IMR-90 (cell line): ENCODE measurements around the gene CROCC. TPM values are rescaled to one million over a fixed set of nuclear protein-coding genes. Genes with fewer than 3 reads are reported as not detected.

ENCODE experiments used
- ATAC-seq: fragments of 200-7000 bp; cut with Tn5 transposase; 2 replicates; pipeline ENCODE4 v1.9.1; 2020; ENCODE audit warnings: low read depth, mild to moderate bottlenecking, moderate library complexity
- BruUV-seq: library from RNA; stranded (reverse); fragments of 400-500 nt; replicated peaks from 2 replicates; lab custom pipeline; 2021; lab: Mats Ljungman, UMichigan
- CTCF ChIA-PET: fragments of 300-600 bp; formaldehyde crosslinking; extraction: SDS; loops from one replicate; lab custom pipeline; 2021; ENCODE audit warnings: antibody characterized with exemption; lab: Yijun Ruan, JAX
- POLR2A ChIA-PET: fragments of 300-600 bp; sonication (Branson Sonifier 250); formaldehyde crosslinking; loops from one replicate; lab custom pipeline; 2022; ENCODE audit warnings: antibody characterized with exemption; ENCODE audit not compliant: unreplicated experiment; lab: Charles Lee
- DNase-seq: peaks from one replicate; pipeline ENCODE4 v3.0.0; 2013
- H2AFZ ChIP-seq: replicated peaks from 2 replicates; pipeline ENCODE3; 2013; ENCODE audit warnings: low read length, mild to moderate bottlenecking; ENCODE audit not compliant: poor library complexity
- H2AK5ac ChIP-seq: 2 replicates; pipeline ENCODE4 v1.6.1; 2013; ENCODE audit warnings: low read depth, low read length, inconsistent platforms
- H2AK9ac ChIP-seq: replicated peaks from 2 replicates; pipeline ENCODE3; 2013; ENCODE audit warnings: mild to moderate bottlenecking, low read depth, low read length, moderate library complexity; ENCODE audit not compliant: poor library complexity
- H2BK120ac ChIP-seq: 2 replicates; pipeline ENCODE4 v1.6.1; 2013; ENCODE audit warnings: low read depth, low read length, inconsistent platforms
- H2BK15ac ChIP-seq: 3 replicates; pipeline ENCODE4 v1.6.1; 2013; ENCODE audit warnings: low read depth, low read length, inconsistent platforms
- H2BK20ac ChIP-seq: 2 replicates; pipeline ENCODE4 v1.6.1; 2013; ENCODE audit warnings: low read depth, mild to moderate bottlenecking, inconsistent platforms, low read length, moderate library complexity
- H2BK5ac ChIP-seq: 2 replicates; pipeline ENCODE4 v1.6.1; 2013; ENCODE audit warnings: mild to moderate bottlenecking, low read depth, low read length, inconsistent platforms; ENCODE audit not compliant: poor library complexity, severe bottlenecking
- H3K14ac ChIP-seq: replicated peaks from 2 replicates; pipeline ENCODE4 v1.6.1; 2013; ENCODE audit warnings: low read depth, low read length, inconsistent platforms
- H3K18ac ChIP-seq: 2 replicates; pipeline ENCODE4 v1.6.1; 2013; ENCODE audit warnings: low read depth, low read length, control low read depth
- H3K23ac ChIP-seq: 2 replicates; pipeline ENCODE4 v1.6.1; 2013; ENCODE audit warnings: low read depth, low read length, inconsistent platforms
- H3K27ac ChIP-seq: 2 replicates; pipeline ENCODE4 v1.5.1; 2013; ENCODE audit warnings: mild to moderate bottlenecking, control low read depth, low read length; ENCODE audit not compliant: insufficient read depth
- H3K27me3 ChIP-seq: 2 replicates; pipeline ENCODE4 v1.6.1; 2013; ENCODE audit warnings: low read length; ENCODE audit not compliant: control insufficient read depth, insufficient read depth
- H3K36me3 ChIP-seq: 2 replicates; pipeline ENCODE4 v1.6.1; 2013; ENCODE audit warnings: low read length, mixed read lengths; ENCODE audit not compliant: control insufficient read depth, insufficient read depth
- H3K4ac ChIP-seq: 2 replicates; pipeline ENCODE4 v1.6.1; 2013; ENCODE audit warnings: low read depth, low read length, inconsistent platforms
- H3K4me1 ChIP-seq: 2 replicates; pipeline ENCODE4 v1.6.1; 2013; ENCODE audit warnings: low read length, mixed read lengths; ENCODE audit not compliant: control insufficient read depth, insufficient read depth
- H3K4me2 ChIP-seq: 2 replicates; pipeline ENCODE4 v1.6.1; 2013; ENCODE audit warnings: low read depth, mild to moderate bottlenecking, control low read depth, low read length, moderate library complexity
- H3K4me3 ChIP-seq: 2 replicates; pipeline ENCODE4 v1.5.1; 2013; ENCODE audit warnings: low read depth, mild to moderate bottlenecking, control low read depth, low read length, moderate library complexity; ENCODE audit not compliant: insufficient read depth
- H3K56ac ChIP-seq: 2 replicates; pipeline ENCODE4 v1.6.1; 2013; ENCODE audit warnings: low read length, inconsistent platforms; ENCODE audit not compliant: insufficient read depth; ENCODE audit errors: extremely low read depth
- H3K79me1 ChIP-seq, 2 experiments: 2 replicates each; pipeline ENCODE4 v1.6.1; 2013; ENCODE audit warnings: low read length in 2 of 2, inconsistent platforms in 1 of 2, low read depth in 1 of 2
- H3K9ac ChIP-seq: 2 replicates; pipeline ENCODE4 v1.6.1; 2013; ENCODE audit warnings: low read depth, low read length, control low read depth
- H3K9me1 ChIP-seq: 2 replicates; pipeline ENCODE4 v1.6.1; 2013; ENCODE audit warnings: low read length, inconsistent platforms; ENCODE audit not compliant: insufficient read depth
- H3K9me3 ChIP-seq: 2 replicates; pipeline ENCODE4 v1.6.1; 2013; ENCODE audit warnings: low read length; ENCODE audit not compliant: control insufficient read depth, insufficient read depth
- H4K20me1 ChIP-seq: 2 replicates; pipeline ENCODE4 v1.6.1; 2013; ENCODE audit warnings: low read length, inconsistent platforms; ENCODE audit not compliant: insufficient read depth
- H4K5ac ChIP-seq: 2 replicates; pipeline ENCODE4 v1.6.1; 2013; ENCODE audit warnings: mild to moderate bottlenecking, low read depth, low read length, control low read depth
- H4K8ac ChIP-seq, 2 experiments: 2 replicates each; pipeline ENCODE4 v1.6.1; 2013; ENCODE audit warnings: low read depth in 2 of 2, low read length in 2 of 2, control low read depth in 1 of 2, inconsistent platforms in 1 of 2
- H4K91ac ChIP-seq: 2 replicates; pipeline ENCODE4 v1.6.1; 2013; ENCODE audit warnings: low read depth, low read length, inconsistent platforms; ENCODE audit not compliant: insufficient read depth
- BHLHE40 ChIP-seq: fragments of 150-350 bp; IDR thresholded peaks from 2 replicates; pipeline ENCODE4 v1.6.1; 2016; ENCODE audit warnings: mild to moderate bottlenecking, low read depth, low read length
- CEBPB ChIP-seq: IDR thresholded peaks from 2 replicates; pipeline ENCODE4 v1.6.1; 2012; ENCODE audit warnings: low read depth, low read length, improper control_type of control experiment
- CHD1 ChIP-seq: IDR thresholded peaks from 2 replicates; pipeline ENCODE4 v1.6.1; 2012; ENCODE audit warnings: low read depth, low read length, improper control_type of control experiment
- FOS ChIP-seq: fragments of 150-350 bp; IDR thresholded peaks from 2 replicates; pipeline ENCODE4 v1.6.1; 2016; ENCODE audit warnings: low read depth, low read length
- MAFK ChIP-seq: IDR thresholded peaks from 2 replicates; pipeline ENCODE4 v1.6.1; 2012; ENCODE audit warnings: low read depth, low read length, improper control_type of control experiment
- MAZ ChIP-seq: IDR thresholded peaks from 2 replicates; pipeline ENCODE4 v1.6.1; 2012; ENCODE audit warnings: low read depth, mild to moderate bottlenecking, low read length, improper control_type of control experiment, moderate library complexity, borderline replicate concordance
- MXI1 ChIP-seq: IDR thresholded peaks from 2 replicates; pipeline ENCODE4 v1.6.1; 2012; ENCODE audit warnings: low read depth, mild to moderate bottlenecking, low read length, moderate library complexity, borderline replicate concordance
- NFE2L2 ChIP-seq: fragments of 150-350 bp; IDR thresholded peaks from 2 replicates; pipeline ENCODE4 v1.6.1; 2016; ENCODE audit warnings: low read depth, mild to moderate bottlenecking, low read length
- POLR2A ChIP-seq: IDR thresholded peaks from 2 replicates; pipeline ENCODE4 v1.6.1; 2012; ENCODE audit warnings: mild to moderate bottlenecking, low read depth, low read length
- RAD21 ChIP-seq: IDR thresholded peaks from 2 replicates; pipeline ENCODE4 v1.6.1; 2012; ENCODE audit warnings: low read length, improper control_type of control experiment
- RCOR1 ChIP-seq: IDR thresholded peaks from 2 replicates; pipeline ENCODE4 v1.6.1; 2012; ENCODE audit warnings: mild to moderate bottlenecking, low read length, improper control_type of control experiment; ENCODE audit not compliant: insufficient replicate concordance
- SMC3 ChIP-seq: fragments of 150-350 bp; IDR thresholded peaks from 2 replicates; pipeline ENCODE4 v1.6.1; 2016; ENCODE audit warnings: low read depth, mild to moderate bottlenecking, antibody characterized with exemption, low read length, moderate library complexity
- WGBS, 2 experiments: methylation state at CpG; one replicate each; pipeline versions ENCODE4 v1.1.5 to v1.1.7; 2013; ENCODE audit warnings: missing lambda C conversion rate in 2 of 2; ENCODE audit not compliant: insufficient read length in 1 of 2; ENCODE audit errors: extremely low coverage in 2 of 2; 5-methylcytosine and 5-hydroxymethylcytosine counted together
- dilution Hi-C: fragments of 300-500 bp; cut with HindIII; formaldehyde crosslinking; loops from one replicate; pipeline ENCODE4 v1.14.3; 2018; ENCODE audit warnings: low sequenced_read_pairs; ENCODE audit not compliant: unreplicated experiment
- in situ Hi-C: fragments of 300-500 bp; cut with MboI; formaldehyde crosslinking; loops from 3 replicates; pipeline ENCODE4 v1.14.3; 2019; ENCODE audit warnings: low sequenced_read_pairs, inconsistent platforms, mixed read lengths
- intact Hi-C: fragments of 100-400 bp; cut with micrococcal nuclease; formaldehyde crosslinking; loops from 2 replicates; pipeline ENCODE4 v1.10.0; 2022
- polyA plus RNA-seq, 3 experiments: library from polyadenylated mRNA; depleted of rRNA; stranded (reverse); fragments of >200 nt; gene quantifications; 2 replicates each; pipeline ENCODE4 v1.2.3, GENCODE V29; 2012; ENCODE audit warnings: low replicate concordance in 1 of 3
- total RNA-seq: library from RNA; depleted of rRNA; stranded (reverse); fragments of >200 nt; gene quantifications from 2 replicates; pipeline ENCODE4 v1.2.3, GENCODE V29; 2012
- TF ChIP-seq, protein P1 (sequence below): conservative IDR thresholded peaks from 2 replicates; pipeline ENCODE4 v1.5.1; 2012; ENCODE audit warnings: mild to moderate bottlenecking, low read depth, low read length, improper control_type of control experiment
- TF ChIP-seq, protein P2 (sequence below): fragments of 150-350 bp; IDR thresholded peaks from 2 replicates; pipeline ENCODE4 v1.6.1; 2017; ENCODE audit warnings: mild to moderate bottlenecking, antibody characterized with exemption, low read length, low read depth
- TF ChIP-seq, protein P3 (sequence below): fragments of 150-350 bp; IDR thresholded peaks from 2 replicates; pipeline ENCODE4 v1.6.1; 2016; ENCODE audit warnings: low read depth, mild to moderate bottlenecking, low read length, moderate library complexity, borderline replicate concordance

CROCC gene
- total and polyA plus RNA-seq, 2 of the 4 experiments (the other 2 are of a cell fraction): 7.5 to 13.7 TPM

DNA sequence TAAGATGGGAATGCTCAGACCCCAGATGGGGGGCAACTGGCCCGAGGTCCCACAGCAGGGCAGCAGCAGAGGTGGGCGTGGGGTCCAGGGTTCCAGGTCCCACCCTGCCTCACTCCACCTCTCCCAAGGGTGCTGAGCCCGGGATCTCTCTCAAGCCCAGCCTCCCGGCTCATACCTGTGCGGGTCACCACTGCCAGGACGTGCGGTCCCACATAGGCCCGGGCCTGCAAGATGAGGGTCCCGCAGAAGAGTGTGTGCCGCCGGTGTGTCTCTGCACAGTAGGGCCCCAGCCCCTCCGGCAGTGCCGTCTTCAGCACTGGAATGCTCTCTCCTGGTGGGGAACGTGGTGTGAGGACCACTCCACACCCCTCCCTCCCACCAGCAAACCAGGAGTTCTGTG, 75.1 kb downstream of the CROCC start:
- H3K9me1 ChIP-seq: no peaks in the 10 kb centered on the region
- no peak overlapping the region for H2BK5ac ChIP-seq
- no peak overlapping the region for H2AK9ac ChIP-seq
- H4K8ac ChIP-seq: no peak overlapping the region
- ChIA-PET POLR2A (no interaction called here), CTCF (no interaction called here)
- dilution Hi-C loops: no loop called here
- no peak overlapping the region for H3K4me2 ChIP-seq
- DNase-seq (no peak), ATAC-seq (no peak)
- H3K9me3 ChIP-seq: no peaks in the 10 kb centered on the region
- no peak overlapping the region for H2BK120ac ChIP-seq
- no peak overlapping the region for H3K4ac ChIP-seq
- in situ Hi-C loops: no loop called here
- H2AFZ ChIP-seq: no peak overlapping the region
- H3K4me3 ChIP-seq: no peak overlapping the region
- no peaks in the 10 kb centered on the region for H3K27me3 ChIP-seq
- no peak overlapping the region for H2BK15ac ChIP-seq
- H4K91ac ChIP-seq: no peak overlapping the region
- no peak overlapping the region for H3K56ac ChIP-seq
- no peak overlapping the region for H3K23ac ChIP-seq
- no peaks in the 10 kb centered on the region for H3K4me1 ChIP-seq
- H2AK5ac ChIP-seq: no peak overlapping the region
- WGBS, 2 experiments: 100% methylated on average over 4 of the region's 14 CpGs; no CpG with 5 or more reads in 1 of the 2 experiments
- peaks cover 6% of the 10 kb centered on the region for H3K36me3 ChIP-seq
- no peak overlapping the region for H3K27ac ChIP-seq
- H4K20me1 ChIP-seq: no peaks in the 10 kb centered on the region; the same call in 1 of the 2 replicates
- no TSS peak for BruUV-seq
- no peak overlapping the region for H3K18ac ChIP-seq
- no peak overlapping the region for H3K9ac ChIP-seq
- H4K5ac ChIP-seq: no peak overlapping the region
- H3K14ac ChIP-seq: no peak overlapping the region
- H3K79me1 ChIP-seq: no peaks in the 10 kb centered on the region
- no peak for TF ChIP-seq MAFK
- TF ChIP-seq, protein P1, sequence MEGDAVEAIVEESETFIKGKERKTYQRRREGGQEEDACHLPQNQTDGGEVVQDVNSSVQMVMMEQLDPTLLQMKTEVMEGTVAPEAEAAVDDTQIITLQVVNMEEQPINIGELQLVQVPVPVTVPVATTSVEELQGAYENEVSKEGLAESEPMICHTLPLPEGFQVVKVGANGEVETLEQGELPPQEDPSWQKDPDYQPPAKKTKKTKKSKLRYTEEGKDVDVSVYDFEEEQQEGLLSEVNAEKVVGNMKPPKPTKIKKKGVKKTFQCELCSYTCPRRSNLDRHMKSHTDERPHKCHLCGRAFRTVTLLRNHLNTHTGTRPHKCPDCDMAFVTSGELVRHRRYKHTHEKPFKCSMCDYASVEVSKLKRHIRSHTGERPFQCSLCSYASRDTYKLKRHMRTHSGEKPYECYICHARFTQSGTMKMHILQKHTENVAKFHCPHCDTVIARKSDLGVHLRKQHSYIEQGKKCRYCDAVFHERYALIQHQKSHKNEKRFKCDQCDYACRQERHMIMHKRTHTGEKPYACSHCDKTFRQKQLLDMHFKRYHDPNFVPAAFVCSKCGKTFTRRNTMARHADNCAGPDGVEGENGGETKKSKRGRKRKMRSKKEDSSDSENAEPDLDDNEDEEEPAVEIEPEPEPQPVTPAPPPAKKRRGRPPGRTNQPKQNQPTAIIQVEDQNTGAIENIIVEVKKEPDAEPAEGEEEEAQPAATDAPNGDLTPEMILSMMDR: no peak
- no peak for TF ChIP-seq MAZ
- no peak for TF ChIP-seq CEBPB
- TF ChIP-seq, protein P2, sequence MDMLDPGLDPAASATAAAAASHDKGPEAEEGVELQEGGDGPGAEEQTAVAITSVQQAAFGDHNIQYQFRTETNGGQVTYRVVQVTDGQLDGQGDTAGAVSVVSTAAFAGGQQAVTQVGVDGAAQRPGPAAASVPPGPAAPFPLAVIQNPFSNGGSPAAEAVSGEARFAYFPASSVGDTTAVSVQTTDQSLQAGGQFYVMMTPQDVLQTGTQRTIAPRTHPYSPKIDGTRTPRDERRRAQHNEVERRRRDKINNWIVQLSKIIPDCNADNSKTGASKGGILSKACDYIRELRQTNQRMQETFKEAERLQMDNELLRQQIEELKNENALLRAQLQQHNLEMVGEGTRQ: no peak
- TF ChIP-seq RAD21: no peak
- no peak for TF ChIP-seq SMC3
- no peak for TF ChIP-seq FOS
- TF ChIP-seq, protein P3, sequence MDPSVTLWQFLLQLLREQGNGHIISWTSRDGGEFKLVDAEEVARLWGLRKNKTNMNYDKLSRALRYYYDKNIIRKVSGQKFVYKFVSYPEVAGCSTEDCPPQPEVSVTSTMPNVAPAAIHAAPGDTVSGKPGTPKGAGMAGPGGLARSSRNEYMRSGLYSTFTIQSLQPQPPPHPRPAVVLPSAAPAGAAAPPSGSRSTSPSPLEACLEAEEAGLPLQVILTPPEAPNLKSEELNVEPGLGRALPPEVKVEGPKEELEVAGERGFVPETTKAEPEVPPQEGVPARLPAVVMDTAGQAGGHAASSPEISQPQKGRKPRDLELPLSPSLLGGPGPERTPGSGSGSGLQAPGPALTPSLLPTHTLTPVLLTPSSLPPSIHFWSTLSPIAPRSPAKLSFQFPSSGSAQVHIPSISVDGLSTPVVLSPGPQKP: no peak
- no peak for TF ChIP-seq BHLHE40
- no peak for TF ChIP-seq RCOR1
- TF ChIP-seq POLR2A: no peak
- TF ChIP-seq CHD1: no peak
- TF ChIP-seq NFE2L2: no peak
- TF ChIP-seq MXI1: no peak
- no peak overlapping the region for H2BK20ac ChIP-seq
- intact Hi-C loops: no loop called here
